HG03354 (cell line): ENCODE results near the gene GPC1.

Experiments used
- ATAC-seq: cut with Tn5 transposase; IDR thresholded peaks from one replicate; pipeline ENCODE4 v1.9.1; 2021; ENCODE audit warnings: mild to moderate bottlenecking; ENCODE audit not compliant: unreplicated experiment, poor library complexity, severe bottlenecking

The GPC1 gene

GRCh38 chr2:240396623-240397541 lies 38.6 kb upstream of the GPC1 start:
- no peak for ATAC-seq

DNA sequence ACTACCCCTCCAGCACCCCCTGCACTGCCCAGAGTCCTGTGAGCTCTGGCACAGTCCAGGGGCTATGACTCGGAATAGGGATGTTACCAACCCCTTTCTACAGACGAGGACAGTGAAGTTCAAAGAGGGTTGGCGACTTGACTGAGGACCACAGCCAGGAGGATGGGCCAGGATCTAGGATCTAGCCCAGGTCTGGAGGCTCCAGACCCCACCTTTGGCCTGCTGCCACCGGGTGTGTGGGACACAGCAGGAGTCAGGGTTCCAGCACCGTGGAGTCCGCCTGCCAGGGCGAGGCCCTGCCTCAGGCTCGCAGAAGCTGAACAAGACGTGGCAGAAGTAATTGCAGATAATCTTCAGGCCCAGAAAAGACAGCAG lies 37.9 kb upstream of the GPC1 start:
- no peak for ATAC-seq

GRCh38 chr2:240397924-240398645 lies 37.4 kb upstream of the GPC1 start:
- ATAC-seq: no peak

DNA sequence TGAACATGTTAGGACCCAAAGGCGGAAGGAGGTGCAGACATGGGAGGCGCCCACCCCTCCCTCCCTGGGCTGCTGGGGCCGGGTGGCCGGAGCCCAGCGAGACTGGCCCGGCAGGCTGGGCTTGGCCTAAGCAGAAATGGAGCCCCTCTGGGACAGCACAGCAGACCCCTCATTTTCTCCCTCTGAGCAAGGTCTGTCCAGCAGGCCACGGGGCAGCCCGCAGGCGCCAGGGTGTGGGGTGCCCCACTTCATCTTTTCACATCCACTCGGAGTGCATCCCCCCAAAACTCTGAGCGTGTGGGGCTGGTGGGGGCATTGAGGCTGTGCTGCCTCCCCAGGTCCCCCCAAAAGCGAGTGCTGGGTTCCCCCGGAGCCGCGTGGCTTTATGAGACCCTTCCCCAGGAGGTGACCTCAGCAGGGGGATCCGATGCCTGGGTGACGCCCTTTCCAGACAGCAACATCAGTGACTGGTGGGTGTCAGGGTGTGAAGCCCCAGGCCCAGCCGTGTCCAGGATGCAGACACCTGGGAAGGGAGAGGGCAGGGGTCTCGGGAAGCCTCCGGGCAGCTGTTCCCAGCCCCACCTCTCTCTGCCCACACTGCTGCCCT lies 36.7 kb upstream of the GPC1 start:
- ATAC-seq: no peak

DNA sequence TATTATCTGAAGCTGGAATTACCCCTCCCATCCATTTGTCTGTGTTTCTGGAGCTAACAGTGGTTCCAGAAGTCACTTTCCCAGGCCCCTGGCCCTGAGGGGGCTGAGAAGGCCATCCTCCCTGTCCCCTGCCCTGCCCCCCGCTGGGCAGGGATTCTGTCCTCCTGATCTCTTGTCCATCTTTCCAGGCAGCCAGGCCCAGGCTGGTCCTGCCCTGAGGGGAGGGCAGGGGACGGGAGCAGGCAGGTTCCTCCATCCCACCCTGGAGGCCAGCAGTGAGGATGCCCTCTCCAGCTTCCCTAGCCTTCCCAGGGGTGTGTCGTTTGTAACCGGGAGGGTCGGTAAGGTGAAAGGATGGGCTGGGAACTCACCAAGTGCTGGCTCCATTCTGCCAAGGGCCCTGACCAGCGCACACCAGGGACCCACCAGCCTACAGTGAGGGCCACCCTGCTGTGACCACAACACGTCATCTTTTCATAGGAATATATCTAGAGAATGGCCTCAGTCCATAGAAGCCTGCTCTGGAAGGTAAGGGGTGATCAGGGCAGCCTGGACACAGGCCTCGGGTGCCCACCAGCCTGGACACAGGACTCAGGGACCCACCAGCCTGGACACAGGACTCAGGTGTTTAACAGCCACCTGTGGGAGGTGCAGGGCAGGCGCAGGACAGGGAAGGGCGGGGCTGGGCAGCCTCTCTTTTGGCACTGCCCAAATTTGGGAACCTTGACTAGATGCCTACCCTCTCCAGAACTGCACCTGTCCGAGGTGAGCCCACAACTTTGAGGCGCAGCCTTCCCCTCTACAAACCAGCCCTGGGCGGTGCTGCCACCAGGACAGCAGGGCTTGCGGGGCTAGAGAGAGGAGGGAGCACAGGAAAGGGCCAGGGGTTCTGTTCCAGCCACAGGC lies 35.8 kb upstream of the GPC1 start:
- no peak for ATAC-seq

DNA sequence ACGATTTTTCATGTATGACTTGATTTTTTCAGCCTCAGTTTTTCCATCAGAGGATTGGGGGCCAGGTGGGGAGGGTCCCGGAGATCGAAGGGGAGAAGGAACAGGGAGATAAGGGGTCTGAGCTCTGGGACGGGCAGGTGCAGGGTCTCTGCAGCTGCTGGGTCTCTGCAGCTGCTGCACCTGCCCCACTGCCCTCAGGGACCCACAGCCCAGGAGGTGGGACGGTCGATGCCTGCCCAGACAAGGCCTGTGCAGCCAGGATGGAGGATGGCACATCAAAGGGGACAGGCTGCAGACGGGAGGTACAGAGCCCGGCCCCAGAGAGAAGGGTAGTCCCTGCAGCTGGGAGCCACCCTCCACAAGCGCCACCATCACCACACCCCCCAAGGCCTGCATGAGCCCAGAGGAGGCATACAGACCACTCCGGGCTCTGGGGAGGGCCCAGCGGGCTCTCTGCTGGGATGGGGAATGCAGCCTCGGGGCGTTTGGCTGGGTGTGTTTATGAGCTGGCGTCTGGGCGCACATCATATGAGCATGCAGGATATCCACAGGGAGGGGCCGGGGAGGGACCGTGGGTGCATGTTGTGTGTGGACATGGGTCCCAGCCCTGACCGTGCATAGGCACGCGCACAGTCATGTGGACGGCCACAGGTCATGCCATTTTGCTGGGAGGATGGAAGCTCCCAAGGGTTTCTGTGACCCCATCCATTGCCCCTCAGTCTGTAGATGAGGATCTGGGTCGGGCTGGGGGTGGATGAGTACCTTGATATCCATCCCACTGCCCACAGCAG lies 34.9 kb upstream of the GPC1 start:
- no peak for ATAC-seq

- ATAC-seq: no peak
Observed at GRCh38 chr2:240401308-240401707, 34.2 kb upstream of the GPC1 start.

- no peak for ATAC-seq
Observed at GRCh38 chr2:240401781-240402551, 33.5 kb upstream of the GPC1 start.

DNA sequence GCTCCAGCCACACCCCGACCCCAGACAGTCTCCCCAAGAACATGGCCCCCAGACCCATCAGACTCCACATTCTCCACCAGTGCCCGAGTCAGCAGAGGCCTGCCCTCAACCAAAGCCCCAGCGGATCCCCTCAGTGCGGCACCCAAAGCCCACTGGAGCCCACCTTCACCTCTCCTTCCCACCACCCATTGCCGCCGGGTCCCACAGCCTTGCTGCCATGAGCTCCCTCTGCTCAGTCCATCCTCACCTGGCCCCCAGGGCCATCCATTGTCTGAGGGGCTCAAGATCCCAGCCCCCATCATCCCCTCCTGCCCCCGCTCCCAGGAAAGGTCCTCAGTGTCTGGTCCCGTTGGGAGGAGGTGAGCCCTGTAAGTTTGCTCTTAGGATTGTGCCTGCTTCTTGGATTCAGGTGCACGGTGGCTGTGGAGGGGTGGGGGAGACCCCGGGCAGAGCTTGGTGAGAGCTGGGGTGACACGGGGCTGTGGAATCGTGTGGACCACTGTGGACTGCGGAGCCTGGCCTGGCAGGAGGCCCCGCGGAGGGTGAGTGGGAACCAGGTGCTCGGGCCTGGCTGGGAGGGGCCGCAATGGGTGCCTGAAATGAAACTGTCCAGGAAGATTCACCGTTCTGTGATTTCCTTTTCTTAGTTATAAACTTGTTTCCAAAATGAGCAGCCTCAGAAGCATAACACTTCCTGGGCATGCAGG lies 32.7 kb upstream of the GPC1 start:
- ATAC-seq: no peak

- ATAC-seq: no peak
Observed at GRCh38 chr2:240403396-240404104, 31.9 kb upstream of the GPC1 start.

- ATAC-seq: no peak
Observed at GRCh38 chr2:240404174-240404852, 31.1 kb upstream of the GPC1 start.

DNA sequence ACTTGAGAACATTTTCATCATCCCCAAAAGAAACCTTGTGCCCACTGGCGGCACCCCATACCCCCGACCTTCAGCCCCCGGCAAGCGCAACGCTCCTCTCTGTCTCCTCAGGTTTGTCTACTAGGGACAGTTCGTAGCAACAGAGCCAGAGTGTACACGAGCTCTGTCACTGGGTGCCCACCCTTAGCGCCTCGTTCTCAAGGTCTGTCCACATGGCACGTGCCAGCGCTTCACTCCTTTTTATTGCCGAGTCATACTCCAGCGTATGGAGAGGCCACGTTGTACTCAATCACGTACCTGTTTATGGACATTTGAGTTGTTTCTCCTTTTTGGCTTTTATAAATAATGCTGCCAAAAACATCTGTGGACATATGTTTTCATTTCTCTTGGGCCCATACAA lies 30.3 kb upstream of the GPC1 start:
- no peak for ATAC-seq

DNA sequence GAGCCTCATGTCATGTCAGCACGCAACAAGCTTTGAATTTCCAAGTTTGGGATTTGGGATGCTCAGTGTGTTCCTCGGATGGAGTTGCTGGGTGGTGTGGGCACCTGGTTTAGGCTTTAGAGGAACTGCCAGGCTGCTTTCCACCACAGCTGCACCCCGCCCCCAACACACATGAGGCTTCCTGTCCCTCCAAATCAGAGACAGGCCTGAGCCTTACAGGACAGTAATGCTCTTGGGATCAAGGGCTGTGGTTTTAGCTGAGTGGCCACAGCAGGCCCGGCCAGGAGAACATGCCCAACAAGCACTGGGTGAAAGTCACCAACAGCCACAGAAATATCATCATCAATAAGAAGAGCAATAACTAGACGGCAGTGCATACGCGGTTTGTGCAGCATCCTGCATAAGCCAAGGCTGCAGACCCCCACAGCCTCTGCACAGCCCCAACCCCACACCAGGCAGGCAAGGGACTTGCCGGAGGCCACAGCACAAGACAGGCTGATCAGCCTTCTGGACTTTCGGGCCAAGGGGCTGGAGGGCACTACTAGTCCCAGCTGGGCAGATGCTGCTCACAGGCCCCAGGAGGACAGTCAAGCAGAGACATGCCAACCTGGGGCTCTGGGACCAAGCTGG lies 29.7 kb upstream of the GPC1 start:
- ATAC-seq: no peak

GRCh38 chr2:240407090-240407489 lies 28.4 kb upstream of the GPC1 start:
- ATAC-seq: no peak

- no peak for ATAC-seq
Observed at GRCh38 chr2:240410004-240410403, 25.5 kb upstream of the GPC1 start.

GRCh38 chr2:240410808-240411207 lies 24.7 kb upstream of the GPC1 start:
- no peak for ATAC-seq
